MM.1S (cell line): ENCODE results near the gene GINS2.

ENCODE experiments used
- CTCF ChIP-seq: fragments of 300-600 bp; sonication (generic); IDR thresholded peaks from 2 replicates; pipeline ENCODE4 v1.5.1; 2016; ENCODE audit warnings: antibody characterized with exemption, low read length, mixed read lengths
- EZH2 ChIP-seq: fragments of 300-600 bp; sonication (generic); optimal IDR thresholded peaks from 2 replicates; pipeline ENCODE3; 2017; ENCODE audit warnings: low read depth, mild to moderate bottlenecking, antibody characterized with exemption, low read length, mixed read lengths

DNA sequence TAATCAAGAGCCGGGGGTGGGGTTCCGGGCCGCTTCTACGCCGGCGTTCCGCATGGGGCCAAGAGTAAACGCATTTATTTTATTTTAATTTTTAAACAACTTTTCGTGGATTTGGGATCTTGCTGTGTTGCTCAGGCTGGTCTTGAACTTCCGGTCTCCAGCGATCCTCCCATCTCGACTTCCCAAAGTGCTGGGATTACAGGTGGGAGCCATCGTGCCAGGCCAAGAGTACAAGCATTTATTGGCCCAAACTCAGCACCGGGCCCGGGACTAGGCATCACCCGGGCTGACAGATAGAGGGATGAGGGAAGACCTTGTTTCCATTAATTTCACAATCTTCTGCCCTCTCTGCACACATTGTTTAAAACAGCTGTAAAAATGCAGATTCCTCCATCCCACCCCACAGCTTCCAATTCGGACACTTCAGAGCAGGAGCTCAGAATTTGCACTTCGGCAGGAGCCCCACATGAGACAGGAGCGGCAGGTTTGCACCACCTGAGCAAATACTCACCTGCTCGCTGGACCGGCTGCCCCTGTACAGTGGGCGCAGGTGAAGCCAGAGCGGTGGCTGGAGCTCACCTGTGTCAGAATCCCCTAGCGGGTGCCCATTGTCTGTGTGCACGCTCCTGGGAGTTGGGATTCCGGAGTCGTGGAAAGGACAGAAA is 663 bp upstream of the GINS2 start:
- TF ChIP-seq CTCF: no peak
- no peak for TF ChIP-seq EZH2
